GM20431 (cell line): ENCODE measurements around the gene AGAP6.
"Not testable (repeated sequence)": the region's sequence is repeated elsewhere in the genome, so short reads cannot be mapped to it uniquely, and the experiment has no call there.

Source experiments
- in situ Hi-C: fragments of 300-500 bp; cut with MseI, MboI; formaldehyde crosslinking; loops from one replicate; pipeline ENCODE4 v1.15.0; 2020; ENCODE audit warnings: low sequenced_read_pairs; ENCODE audit not compliant: unreplicated experiment

The AGAP6 gene

DNA sequence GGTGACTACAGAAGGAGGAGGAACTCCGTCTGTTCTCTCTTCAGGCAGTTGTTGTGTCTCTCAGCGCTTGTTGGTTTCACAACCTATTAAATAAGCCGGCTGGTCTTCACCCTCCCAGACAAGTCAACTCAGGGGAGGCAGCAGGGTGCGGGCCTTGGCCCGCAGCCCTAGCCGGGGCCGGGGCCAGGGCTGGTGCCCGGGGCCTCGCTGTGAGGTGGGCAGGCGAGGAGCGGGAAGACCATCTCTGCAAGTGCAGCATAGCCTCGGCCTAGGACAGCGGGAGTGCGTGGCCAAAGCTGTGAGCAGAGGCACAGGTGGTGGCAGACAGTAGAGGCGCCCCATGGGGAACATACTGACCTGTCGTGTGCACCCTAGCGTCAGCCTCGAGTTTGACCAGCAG is at the start of gene AGAP6:
Gene AGAP6, plus strand, starts transcription at position 31 of the 400 bp plus-strand sequence. Its CDS starts 310 bp downstream, at position 341.
- in situ Hi-C loops = not testable (repeated sequence)

DNA sequence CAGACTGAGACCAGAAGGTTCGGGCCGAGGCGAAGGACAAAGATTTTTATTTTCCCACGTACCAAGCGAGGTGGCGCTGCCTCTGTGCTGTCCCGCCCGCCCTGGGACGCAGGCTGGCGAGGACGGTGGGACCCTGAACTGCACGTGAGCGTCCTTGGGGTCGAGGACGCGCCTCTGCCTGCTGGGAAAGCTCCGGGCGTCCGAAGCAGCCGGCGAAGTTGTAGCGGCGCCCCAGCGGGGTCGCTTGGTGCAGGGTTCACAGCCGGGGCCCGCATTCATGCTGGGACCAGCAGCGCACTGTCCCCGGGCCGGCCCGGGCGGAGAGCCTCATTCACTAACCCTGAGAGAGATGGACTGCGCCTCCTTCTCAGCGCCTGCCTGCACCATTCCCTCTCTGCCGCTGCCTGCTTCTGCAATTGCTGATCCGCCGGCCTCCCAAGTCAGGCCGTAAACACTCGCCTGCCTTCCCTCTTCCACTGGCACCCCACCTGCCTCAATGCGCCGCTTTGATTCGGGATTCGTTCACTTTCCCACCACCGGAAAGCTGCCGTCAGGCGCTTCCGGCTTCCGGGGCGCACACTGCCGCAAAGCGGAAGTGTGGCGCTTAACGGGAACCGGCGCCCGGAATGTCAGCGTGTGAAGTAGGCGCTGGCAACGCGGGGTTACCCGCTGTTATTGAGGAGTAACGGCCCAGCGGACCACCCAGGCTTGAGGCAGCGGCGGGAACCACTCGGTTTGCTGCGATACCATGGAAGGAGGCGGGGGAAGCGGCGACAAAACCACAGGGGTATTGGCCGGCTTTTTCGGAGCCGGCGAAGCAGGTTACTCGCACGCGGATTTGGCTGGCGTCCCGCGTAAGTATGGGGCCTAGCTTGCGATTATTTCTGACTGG is 46.5 kb upstream of the AGAP6 start, which contains the start of the genes PARG and TIMM23B:
Gene PARG, minus strand, starts transcription at position 581 of the 892 bp plus-strand sequence. Its CDS starts 302 bp downstream, at position 279.
Gene TIMM23B, plus strand, starts transcription at position 607 of the 892 bp plus-strand sequence. Its CDS starts 142 bp downstream, at position 749.
- in situ Hi-C loops = not testable (repeated sequence)

DNA sequence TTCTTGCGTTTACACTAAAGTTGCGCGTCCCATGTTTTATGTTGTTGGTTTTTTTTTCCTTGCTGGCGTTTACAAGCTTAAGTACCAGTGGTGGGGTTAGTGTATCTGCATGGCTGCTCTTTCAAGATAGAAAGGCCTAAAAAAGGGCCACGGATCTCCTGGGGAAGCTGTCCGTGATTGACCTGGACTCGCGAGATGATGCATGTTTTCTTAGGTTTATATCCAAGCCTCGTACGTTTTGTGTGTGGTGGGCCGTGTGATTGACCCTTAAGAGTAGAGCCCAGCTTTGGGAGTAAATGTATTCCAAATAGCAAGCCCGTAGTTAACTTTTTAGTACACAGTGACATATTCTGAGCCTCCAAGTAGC is 45.9 kb upstream of the AGAP6 start:
- in situ Hi-C loops = not testable (repeated sequence)

- in situ Hi-C loops = not testable (repeated sequence)
These were observed 44.6 kb upstream of the AGAP6 start for GRCh38 chr10:49943607-49944006.

- in situ Hi-C loops = not testable (repeated sequence)
These were observed 40.1 kb upstream of the AGAP6 start for GRCh38 chr10:49948142-49948541.

- in situ Hi-C loops = not testable (repeated sequence)
These were observed 39.5 kb upstream of the AGAP6 start for GRCh38 chr10:49948737-49949136.

GRCh38 chr10:49952006-49952405 is 36.2 kb upstream of the AGAP6 start:
- in situ Hi-C loops = not testable (repeated sequence)

DNA sequence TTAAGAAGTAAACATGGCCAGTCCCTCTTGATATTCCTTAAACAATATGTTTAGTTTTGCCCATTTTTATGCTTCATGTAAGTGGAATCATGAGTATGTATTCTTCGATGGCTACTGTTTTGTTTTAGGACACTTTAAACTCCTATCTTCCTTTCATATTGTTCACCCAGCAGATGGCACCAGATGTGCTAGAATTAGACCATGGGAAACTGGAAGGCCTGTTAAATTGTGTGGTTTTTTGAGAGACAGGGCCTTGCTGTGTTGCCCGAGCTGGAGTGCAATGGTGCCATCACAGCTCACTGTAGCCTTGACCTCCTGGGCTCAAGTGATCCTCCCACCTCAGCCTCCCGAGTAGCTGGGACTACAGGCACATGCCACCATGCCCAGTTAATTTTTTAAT is 35.1 kb upstream of the AGAP6 start:
- in situ Hi-C loops = not testable (repeated sequence)

DNA sequence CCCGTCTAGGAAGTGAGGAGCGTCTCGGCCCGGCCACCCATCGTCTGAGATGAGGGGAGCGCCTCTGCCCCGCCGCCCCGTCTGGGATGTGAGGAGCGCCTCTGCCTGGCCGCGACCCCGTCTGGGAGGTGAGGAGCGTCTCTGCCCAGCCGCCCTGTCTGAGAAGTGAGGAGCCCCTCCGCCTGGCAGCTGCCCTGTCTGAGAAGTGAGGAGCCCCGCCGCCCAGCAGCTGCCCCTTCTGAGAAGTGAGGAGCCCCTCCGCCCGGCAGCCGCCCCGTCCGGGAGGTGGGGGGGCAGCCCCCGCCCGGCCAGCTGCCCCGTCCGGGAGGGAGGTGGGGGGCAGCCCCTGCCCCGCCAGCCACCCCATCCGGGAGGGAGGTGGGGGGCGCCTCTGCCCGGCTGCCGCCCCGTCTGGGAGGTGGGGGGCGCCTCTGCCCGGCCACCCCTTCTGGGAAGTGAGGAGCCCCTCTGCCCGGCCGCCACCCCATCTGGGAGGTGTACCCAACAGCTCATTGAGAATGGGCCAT is 17.8 kb upstream of the AGAP6 start:
- in situ Hi-C loops = not testable (repeated sequence)

GRCh38 chr10:49971466-49971865 is 16.7 kb upstream of the AGAP6 start:
- in situ Hi-C loops = not testable (repeated sequence)

- in situ Hi-C loops = not testable (repeated sequence)
These were observed 16.1 kb upstream of the AGAP6 start for GRCh38 chr10:49972094-49972493.

DNA sequence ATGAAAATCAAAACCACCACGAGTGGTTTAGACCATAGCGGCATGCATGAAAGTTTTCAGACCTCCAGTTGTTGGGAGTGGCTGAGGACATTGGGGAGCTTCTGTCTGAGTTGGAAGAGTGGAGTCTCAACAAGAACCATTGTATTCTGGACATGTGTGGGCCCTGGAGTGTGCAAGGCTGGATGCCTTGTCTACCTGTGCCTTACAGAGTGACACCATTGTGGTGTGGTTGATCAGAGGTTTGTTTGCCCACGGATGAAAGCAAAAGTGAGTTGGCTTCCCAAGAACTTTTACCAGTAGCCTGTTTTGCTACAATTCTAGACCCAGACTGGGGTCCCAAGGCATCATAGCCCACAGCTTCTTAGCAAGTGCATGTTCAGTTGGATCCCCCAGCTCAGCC is 10.4 kb upstream of the AGAP6 start:
- in situ Hi-C loops = not testable (repeated sequence)

DNA sequence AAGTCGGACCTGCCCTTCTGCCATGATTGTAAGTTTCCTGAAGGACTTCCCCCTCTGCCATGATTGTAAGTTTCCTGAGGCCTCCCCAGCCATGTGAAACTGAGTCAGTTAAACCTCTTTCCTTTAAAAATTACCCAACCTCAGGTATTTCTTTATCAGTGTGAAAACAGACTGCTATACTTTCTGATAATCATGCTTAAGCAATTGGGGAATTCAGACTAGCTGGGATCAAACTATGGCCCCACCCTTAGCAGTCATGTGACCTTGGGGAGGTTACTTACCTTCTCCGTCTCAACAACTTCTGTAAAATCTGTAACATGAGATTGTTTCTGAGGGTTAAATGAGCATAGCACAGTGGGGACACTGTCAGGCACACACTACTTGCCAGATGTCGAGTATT is 999 bp upstream of the AGAP6 start:
- in situ Hi-C loops = not testable (repeated sequence)

- in situ Hi-C loops = not testable (repeated sequence)
These were observed 7.1 kb downstream of the AGAP6 start for GRCh38 chr10:49995321-49995720.

DNA sequence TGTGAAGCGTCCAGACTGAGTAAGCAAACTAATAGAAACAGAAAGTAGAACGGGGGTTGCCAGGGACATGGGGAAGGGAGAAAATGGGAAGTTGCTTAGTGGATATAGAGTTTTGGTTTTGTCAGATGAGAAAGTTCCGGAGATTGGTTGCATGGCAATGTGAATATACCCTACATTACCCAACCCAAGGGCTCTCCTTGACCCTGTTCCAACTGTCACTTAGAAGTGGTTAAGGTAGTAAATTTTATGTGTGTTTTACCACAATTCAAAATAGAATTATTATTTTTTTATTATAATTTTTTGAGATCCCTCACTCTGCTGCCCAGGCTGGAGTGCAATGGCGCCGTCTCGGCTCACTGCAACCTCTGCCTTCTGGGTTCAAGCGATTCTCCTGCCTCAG is 25.8 kb downstream of the AGAP6 start:
- in situ Hi-C loops = not testable (repeated sequence)

- in situ Hi-C loops = not testable (repeated sequence)
These were observed 27.5 kb downstream of the AGAP6 start for GRCh38 chr10:50015596-50016220.

DNA sequence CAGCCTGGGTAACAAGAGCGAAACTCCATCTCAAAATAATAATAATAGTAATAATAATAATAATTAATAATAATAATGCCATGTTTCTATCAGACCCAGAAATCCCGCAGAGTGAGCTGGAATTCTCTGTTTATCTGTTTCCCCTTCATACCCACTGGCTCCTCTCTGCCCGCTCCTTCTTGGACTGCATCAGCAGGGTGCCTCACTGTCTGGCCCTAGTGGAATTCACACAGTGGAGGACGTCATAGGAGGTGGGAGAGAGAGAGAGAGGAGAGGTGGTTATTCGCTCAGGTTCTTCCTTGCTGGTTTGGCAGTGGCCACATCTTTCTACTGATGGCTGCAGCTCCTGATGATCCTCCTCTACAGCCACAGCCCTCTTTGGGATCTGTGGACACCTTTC is 28.7 kb downstream of the AGAP6 start:
- in situ Hi-C loops = not testable (repeated sequence)

DNA sequence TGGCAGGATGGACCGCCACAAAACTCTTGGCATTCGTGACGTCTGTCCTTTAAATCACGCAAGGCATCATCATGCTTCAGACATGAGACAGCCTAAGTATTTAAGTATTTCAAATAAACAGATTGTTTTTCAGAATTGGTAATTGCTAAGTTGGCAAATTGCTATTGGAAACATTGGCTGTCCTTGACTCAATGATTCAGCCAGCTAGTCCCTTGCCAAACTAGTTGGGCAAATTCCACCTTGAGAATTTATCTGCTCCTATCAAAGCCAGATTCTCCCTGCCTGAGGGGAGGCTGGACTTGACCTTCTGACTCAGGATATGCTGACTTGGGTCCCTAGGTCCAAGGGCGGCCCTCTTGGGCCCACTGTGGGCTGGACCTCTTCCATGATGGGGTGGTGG is 29.4 kb downstream of the AGAP6 start:
- in situ Hi-C loops = not testable (repeated sequence)

DNA sequence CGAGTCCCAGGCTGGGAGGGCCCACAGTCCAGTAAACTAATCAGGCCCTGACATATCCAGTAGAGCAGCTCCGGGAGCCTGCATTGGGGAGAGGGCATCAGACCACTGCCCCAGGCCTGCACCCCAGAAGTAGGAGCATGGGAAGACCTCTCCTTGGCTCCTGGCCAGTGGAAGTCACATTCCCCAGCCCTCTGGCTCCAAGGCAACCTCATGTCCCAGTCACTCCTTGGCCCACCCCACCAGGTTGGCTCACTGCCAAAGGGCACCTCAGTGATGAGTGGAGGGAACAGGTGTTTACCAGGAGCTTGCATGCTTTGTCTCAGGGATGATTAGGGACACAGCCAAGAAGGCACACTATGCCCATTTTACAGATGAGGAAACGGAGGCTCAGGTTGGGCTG is 31.1 kb downstream of the AGAP6 start:
- in situ Hi-C loops = not testable (repeated sequence)

GRCh38 chr10:50020451-50021024 is 32.3 kb downstream of the AGAP6 start:
- in situ Hi-C loops = not testable (repeated sequence)

DNA sequence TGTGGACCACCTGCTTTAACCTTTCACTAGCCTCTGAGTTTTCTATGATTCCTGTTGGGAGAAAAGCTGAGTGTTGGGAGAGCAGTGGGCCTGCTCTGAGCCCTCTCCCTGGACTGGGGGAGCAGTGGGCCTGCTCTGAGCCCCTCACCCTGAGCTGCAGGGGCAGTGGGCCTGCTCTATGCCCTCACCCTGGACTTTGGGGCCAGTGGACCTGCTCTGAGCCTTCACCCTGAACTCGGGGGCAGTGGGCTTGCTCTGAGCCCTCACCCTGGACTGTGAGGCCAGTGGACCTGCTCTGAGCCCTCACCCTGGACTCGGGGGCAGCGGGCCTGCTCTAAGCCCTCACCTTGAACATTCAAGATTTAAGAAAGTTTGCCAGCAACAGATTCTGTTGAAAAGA is 33.4 kb downstream of the AGAP6 start:
- in situ Hi-C loops = no loop called here
